ENCODE measurements around the gene C2CD4A.

GRCh38 chr15:62118520-62119226 is 51.9 kb downstream of the C2CD4A start:
- no peak; the same call in 1 of the 2 replicates for TF ChIP-seq POLR2AphosphoS5 (IDR thresholded peaks at IDR 0.05; ENCODE audit: low read depth, low read length)
- no peak for TF ChIP-seq SIN3A (IDR thresholded peaks at IDR 0.05; ENCODE audit: borderline replicate concordance, insufficient read depth, low read length)
- no peak for TF ChIP-seq TAF1 (IDR thresholded peaks at IDR 0.05; ENCODE audit: borderline replicate concordance, insufficient read depth, low read length)
